NCI-H748 treated with DMSO at 0.1 percent for 48 hours (cell line): ENCODE results near the gene DDRGK1.

ENCODE experiments used
- DNase-seq: peaks from one replicate; lab custom pipeline; 2025; lab: John Stamatoyannopoulos, UW

Gene DDRGK1

GRCh38 chr20:3204124-3204794, at the start of gene DDRGK1:
TSS of gene DDRGK1 (minus strand) at chr20:3204682. CDS start at chr20:3204627, 55 bp downstream.
- DNase-seq, result peak; percentile 97

- no peak for DNase-seq
Measured at GRCh38 chr20:3251806-3252205, 47.3 kb upstream of the DDRGK1 start.

GRCh38 chr20:3250091-3250504, 45.6 kb upstream of the DDRGK1 start:
- no peak for DNase-seq

GRCh38 chr20:3248993-3249347, 44.5 kb upstream of the DDRGK1 start:
- DNase-seq, result no peak

GRCh38 chr20:3248167-3248992, 43.9 kb upstream of the DDRGK1 start:
- DNase-seq, result peak; percentile 28

GRCh38 chr20:3247638-3248037, 43.2 kb upstream of the DDRGK1 start:
- no peak for DNase-seq

- no peak for DNase-seq
Measured at GRCh38 chr20:3246682-3247081, 42.2 kb upstream of the DDRGK1 start.

- no peak for DNase-seq
Measured at GRCh38 chr20:3245711-3246110, 41.2 kb upstream of the DDRGK1 start.

GRCh38 chr20:3245156-3245555, 40.7 kb upstream of the DDRGK1 start:
- DNase-seq, result no peak

GRCh38 chr20:3244613-3245012, 40.1 kb upstream of the DDRGK1 start:
- no peak for DNase-seq

GRCh38 chr20:3243718-3244358, 39.4 kb upstream of the DDRGK1 start:
- DNase-seq, result no peak

- no peak for DNase-seq
Measured at GRCh38 chr20:3242172-3242692, 37.8 kb upstream of the DDRGK1 start.

- DNase-seq, result no peak
Measured at GRCh38 chr20:3240776-3241363, 36.4 kb upstream of the DDRGK1 start.

- DNase-seq, result no peak
Measured at GRCh38 chr20:3239867-3240775, 35.6 kb upstream of the DDRGK1 start.

GRCh38 chr20:3239026-3239866, 34.8 kb upstream of the DDRGK1 start, which contains the start of gene SLC4A11:
TSS of gene SLC4A11 (minus strand) at chr20:3239190. CDS start at chr20:3239137, 53 bp downstream.
- DNase-seq, result peak; percentile 69

- no peak for DNase-seq
Measured at GRCh38 chr20:3238616-3239025, 34.1 kb upstream of the DDRGK1 start.

GRCh38 chr20:3237958-3238615, 33.6 kb upstream of the DDRGK1 start:
- no peak for DNase-seq

GRCh38 chr20:3237011-3237957, 32.8 kb upstream of the DDRGK1 start:
- no peak for DNase-seq
